Activated T-cell treated with anti-CD3 and anti-CD28 coated beads for 48 hours (primary cell): Measurements from ENCODE around the gene PTPRG.

Experiments
- DNase-seq: peaks from one replicate; pipeline ENCODE4 v3.0.0-alpha.2; 2020; ENCODE audit warnings: low read depth

The PTPRG gene

GRCh38 chr3:62119139-62119538 lies 557.8 kb downstream of the PTPRG start:
- no peak for DNase-seq

GRCh38 chr3:62122819-62123218 lies 561.4 kb downstream of the PTPRG start:
- no peak for DNase-seq

GRCh38 chr3:62125380-62125779 lies 564.0 kb downstream of the PTPRG start:
- DNase-seq = no peak

- no peak for DNase-seq
Observed at GRCh38 chr3:62127116-62127515, 565.7 kb downstream of the PTPRG start.

- no peak for DNase-seq
Observed at GRCh38 chr3:62128051-62128450, 566.7 kb downstream of the PTPRG start.

GRCh38 chr3:62128681-62129080 lies 567.3 kb downstream of the PTPRG start:
- no peak for DNase-seq

GRCh38 chr3:62131050-62131449 lies 569.7 kb downstream of the PTPRG start:
- DNase-seq = no peak

- no peak for DNase-seq
Observed at GRCh38 chr3:62131620-62132019, 570.2 kb downstream of the PTPRG start.

- DNase-seq = no peak
Observed at GRCh38 chr3:62132027-62132602, 570.7 kb downstream of the PTPRG start.

- no peak for DNase-seq
Observed at GRCh38 chr3:62133015-62133414, 571.6 kb downstream of the PTPRG start.

- no peak for DNase-seq
Observed at GRCh38 chr3:62134061-62134496, 572.7 kb downstream of the PTPRG start.

GRCh38 chr3:62135741-62136140 lies 574.4 kb downstream of the PTPRG start:
- DNase-seq = no peak

GRCh38 chr3:62139957-62140356 lies 578.6 kb downstream of the PTPRG start:
- no peak for DNase-seq

- DNase-seq = no peak
Observed at GRCh38 chr3:62142331-62143085, 581.1 kb downstream of the PTPRG start.

- no peak for DNase-seq
Observed at GRCh38 chr3:62143843-62144450, 582.6 kb downstream of the PTPRG start.

- no peak for DNase-seq
Observed at GRCh38 chr3:62144482-62144881, 583.1 kb downstream of the PTPRG start.

GRCh38 chr3:62145086-62145757 lies 583.9 kb downstream of the PTPRG start:
- DNase-seq = no peak

GRCh38 chr3:62149539-62149938 lies 588.2 kb downstream of the PTPRG start:
- no peak for DNase-seq

- DNase-seq = no peak
Observed at GRCh38 chr3:62149962-62150361, 588.6 kb downstream of the PTPRG start.

GRCh38 chr3:62151591-62151990 lies 590.2 kb downstream of the PTPRG start:
- DNase-seq = no peak

- DNase-seq = no peak
Observed at GRCh38 chr3:62153231-62153630, 591.9 kb downstream of the PTPRG start.

GRCh38 chr3:62154457-62155148 lies 593.2 kb downstream of the PTPRG start:
- no peak for DNase-seq
